ENCODE results near the gene EFNA4. TPM values are rescaled to one million over a fixed set of nuclear protein-coding genes. Genes with fewer than 3 reads are reported as not detected.

The EFNA4 gene
- total and polyA plus RNA-seq, 2 of the 4 experiments (the other 2 are of a cell fraction): 3.8 to 11.8 TPM

DNA sequence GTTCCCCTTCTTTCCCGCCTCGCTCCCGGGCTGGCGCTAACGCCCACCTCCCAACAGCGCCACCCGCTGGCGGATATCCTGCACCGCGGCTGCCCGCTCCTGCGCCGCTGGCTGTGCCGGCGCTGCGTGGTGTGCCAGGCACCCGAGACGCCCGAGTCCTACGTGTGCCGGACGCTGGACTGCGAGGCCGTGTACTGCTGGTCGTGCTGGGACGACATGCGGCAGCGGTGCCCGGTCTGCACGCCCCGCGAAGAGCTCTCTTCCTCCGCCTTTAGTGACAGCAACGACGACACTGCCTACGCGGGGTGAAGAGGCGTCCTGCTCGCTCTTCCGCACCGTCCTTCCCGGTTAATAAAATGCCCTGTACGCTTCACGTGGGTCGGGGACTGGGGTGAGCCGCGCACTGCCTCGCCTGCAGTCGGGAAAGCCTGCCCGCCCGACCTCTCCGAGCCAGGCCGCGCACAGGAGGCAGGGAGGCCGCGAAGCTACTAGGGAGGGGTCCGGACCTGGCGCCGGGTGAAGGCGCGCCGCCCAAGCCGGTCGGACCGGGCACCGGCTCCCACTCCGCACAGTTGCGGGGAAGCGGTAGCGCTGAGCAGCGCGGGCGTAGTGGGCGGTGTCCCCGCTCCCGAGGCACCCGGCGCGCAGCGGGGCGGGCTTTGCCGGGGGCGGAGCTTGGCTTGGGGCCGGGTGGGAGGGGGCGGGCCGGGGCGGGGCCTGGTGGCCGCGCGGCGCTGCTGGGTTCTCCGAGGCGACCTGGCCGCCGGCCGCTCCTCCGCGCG lies 12.8 kb upstream of the EFNA4 start, which contains the start of gene ADAM15:
Gene ADAM15, plus strand, starts transcription at position 757 of the 782 bp plus-strand sequence. CDS start 71 bp downstream, outside the sequence.
- DNase-seq (peak; percentile 53), ATAC-seq (ENCODE audit: low read depth) (peak; percentile 85)
- Histone ChIP-seq H4K20me1 (ENCODE audit: insufficient read depth, low read length) (no peaks in the 10 kb centered on the region; the same call in 1 of the 2 replicates), H4K5ac (ENCODE audit: low read depth, low read length) (no peak within 1 kb of the TSS; the same call in 1 of the 2 replicates), H2BK5ac (ENCODE audit: low read depth, low read length, poor library complexity, severe bottlenecking) (peak within 1 kb of the TSS; percentile 43), H2BK20ac (ENCODE audit: low read depth, low read length) (no peak within 1 kb of the TSS), H3K9me1 (ENCODE audit: insufficient read depth, low read length) (peaks cover 5% of the 10 kb centered on the region; the same call in 1 of the 2 replicates), H2AK9ac (replicated peaks; ENCODE audit: low read depth, low read length, poor library complexity) (peak within 1 kb of the TSS; percentile 96), H3K4me1 (ENCODE audit: control insufficient read depth, insufficient read depth, low read length) (peaks cover 8% of the 10 kb centered on the region), H3K36me3 (ENCODE audit: control insufficient read depth, insufficient read depth, low read length) (peaks cover 2% of the 10 kb centered on the region; the same call in 1 of the 2 replicates), H3K79me1 (ENCODE audit: low read depth in 1 of 2, low read length in 2 of 2) (peaks cover 0 to 15% of the 10 kb centered on the region in 2 experiments; a peak in 2 of 4 replicates), H3K56ac (ENCODE audit: extremely low read depth, insufficient read depth, low read length) (peak within 1 kb of the TSS; percentile 35; the same call in 1 of the 2 replicates), H3K27me3 (ENCODE audit: control insufficient read depth, insufficient read depth, low read length) (no peaks in the 10 kb centered on the region), H3K4ac (ENCODE audit: low read depth, low read length) (peak within 1 kb of the TSS; percentile 55), H3K14ac (replicated peaks; ENCODE audit: low read depth, low read length) (peak within 1 kb of the TSS; percentile 69; the same call in 1 of the 2 replicates), H4K8ac (ENCODE audit: low read depth in 2 of 2, low read length in 2 of 2) (peak within 1 kb of the TSS; percentile 55 to 80; a peak in 3 of 4 replicates), H4K91ac (ENCODE audit: insufficient read depth, low read depth, low read length) (peak within 1 kb of the TSS; percentile 60), H3K27ac (ENCODE audit: insufficient read depth, low read length) (peak within 1 kb of the TSS; percentile 43; the same call in 1 of the 2 replicates), H3K23ac (ENCODE audit: low read depth, low read length) (peak within 1 kb of the TSS; percentile 76), H2AK5ac (ENCODE audit: low read depth, low read length) (peak within 1 kb of the TSS; percentile 33), H3K9ac (ENCODE audit: low read depth, low read length) (peak within 1 kb of the TSS; percentile 62), H3K4me3 (ENCODE audit: insufficient read depth, low read depth, low read length) (peak within 1 kb of the TSS; percentile 75), H3K9me3 (ENCODE audit: control insufficient read depth, insufficient read depth, low read length) (no peaks in the 10 kb centered on the region), H3K4me2 (ENCODE audit: low read depth, low read length) (peak within 1 kb of the TSS; percentile 93), H2BK120ac (ENCODE audit: low read depth, low read length) (peak within 1 kb of the TSS; percentile 20; the same call in 1 of the 2 replicates), H3K18ac (ENCODE audit: low read depth, low read length) (0 out of 2 replicates have a peak within 1 kb of the TSS, but pooled peaks have one; percentile 6), H2BK15ac (ENCODE audit: low read depth, low read length) (peak within 1 kb of the TSS; percentile 20; the same call in 1 of the 3 replicates), H2AFZ (replicated peaks; ENCODE audit: low read length, poor library complexity) (peak within 1 kb of the TSS; percentile 99)
- dilution Hi-C loops (cut with HindIII; ENCODE audit: low sequenced_read_pairs, unreplicated experiment) (no loop called here), intact Hi-C loops (cut with micrococcal nuclease) (loop anchor here (5.0 kb wide), 1 partner anchor 48 kb away; the partner anchor contains the start of gene ZBTB7B), in situ Hi-C loops (cut with MboI; ENCODE audit: low sequenced_read_pairs) (loop anchor here (10.0 kb wide), 1 partner anchor 96 kb away; the partner anchor contains the start of gene PBXIP1)
- no TSS peak for BruUV-seq (replicated peaks)
- 2% methylated on average over 44 of the region's 99 CpGs; no CpG with 5 or more reads in 1 of the 2 experiments for WGBS, 2 experiments (ENCODE audit: extremely low coverage in 2 of 2, insufficient read length in 1 of 2)
- ChIA-PET POLR2A (ENCODE audit: unreplicated experiment) (interaction anchor here (0.6 kb wide), 4 partner anchors 41 to 727 kb away, joined by 3 to 7 read pairs (median 3); partner anchors contain the start of gene SHC1), CTCF (interaction anchor here (1.0 to 1.3 kb wide), 4 partner anchors 10 to 34 kb away, joined by 3 to 7 read pairs (median 3); no protein-coding TSS in a partner anchor)
- TF ChIP-seq, protein P1, sequence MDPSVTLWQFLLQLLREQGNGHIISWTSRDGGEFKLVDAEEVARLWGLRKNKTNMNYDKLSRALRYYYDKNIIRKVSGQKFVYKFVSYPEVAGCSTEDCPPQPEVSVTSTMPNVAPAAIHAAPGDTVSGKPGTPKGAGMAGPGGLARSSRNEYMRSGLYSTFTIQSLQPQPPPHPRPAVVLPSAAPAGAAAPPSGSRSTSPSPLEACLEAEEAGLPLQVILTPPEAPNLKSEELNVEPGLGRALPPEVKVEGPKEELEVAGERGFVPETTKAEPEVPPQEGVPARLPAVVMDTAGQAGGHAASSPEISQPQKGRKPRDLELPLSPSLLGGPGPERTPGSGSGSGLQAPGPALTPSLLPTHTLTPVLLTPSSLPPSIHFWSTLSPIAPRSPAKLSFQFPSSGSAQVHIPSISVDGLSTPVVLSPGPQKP (IDR thresholded peaks at IDR 0.05; ENCODE audit: borderline replicate concordance, low read depth, low read length): no peak
- TF ChIP-seq SMC3 (IDR thresholded peaks at IDR 0.05; ENCODE audit: low read depth, low read length): peak; percentile 60
- no peak for TF ChIP-seq CHD1 (IDR thresholded peaks at IDR 0.05; ENCODE audit: low read depth, low read length)
- no peak for TF ChIP-seq POLR2A (IDR thresholded peaks at IDR 0.05; ENCODE audit: low read depth, low read length)
- TF ChIP-seq, protein P2, sequence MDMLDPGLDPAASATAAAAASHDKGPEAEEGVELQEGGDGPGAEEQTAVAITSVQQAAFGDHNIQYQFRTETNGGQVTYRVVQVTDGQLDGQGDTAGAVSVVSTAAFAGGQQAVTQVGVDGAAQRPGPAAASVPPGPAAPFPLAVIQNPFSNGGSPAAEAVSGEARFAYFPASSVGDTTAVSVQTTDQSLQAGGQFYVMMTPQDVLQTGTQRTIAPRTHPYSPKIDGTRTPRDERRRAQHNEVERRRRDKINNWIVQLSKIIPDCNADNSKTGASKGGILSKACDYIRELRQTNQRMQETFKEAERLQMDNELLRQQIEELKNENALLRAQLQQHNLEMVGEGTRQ (IDR thresholded peaks at IDR 0.05; ENCODE audit: low read depth, low read length): no peak
- peak; percentile 34; the same call in 1 of the 2 replicates for TF ChIP-seq MXI1 (IDR thresholded peaks at IDR 0.05; ENCODE audit: borderline replicate concordance, low read depth, low read length)
- no peak for TF ChIP-seq RCOR1 (IDR thresholded peaks at IDR 0.05; ENCODE audit: insufficient replicate concordance, low read length)
- TF ChIP-seq RAD21 (IDR thresholded peaks at IDR 0.05; ENCODE audit: low read length): peak; percentile 53
- TF ChIP-seq CEBPB (IDR thresholded peaks at IDR 0.05; ENCODE audit: low read depth, low read length): no peak
- TF ChIP-seq MAZ (IDR thresholded peaks at IDR 0.05; ENCODE audit: borderline replicate concordance, low read depth, low read length): peak; percentile 29; the same call in 1 of the 2 replicates
- TF ChIP-seq, protein P3, sequence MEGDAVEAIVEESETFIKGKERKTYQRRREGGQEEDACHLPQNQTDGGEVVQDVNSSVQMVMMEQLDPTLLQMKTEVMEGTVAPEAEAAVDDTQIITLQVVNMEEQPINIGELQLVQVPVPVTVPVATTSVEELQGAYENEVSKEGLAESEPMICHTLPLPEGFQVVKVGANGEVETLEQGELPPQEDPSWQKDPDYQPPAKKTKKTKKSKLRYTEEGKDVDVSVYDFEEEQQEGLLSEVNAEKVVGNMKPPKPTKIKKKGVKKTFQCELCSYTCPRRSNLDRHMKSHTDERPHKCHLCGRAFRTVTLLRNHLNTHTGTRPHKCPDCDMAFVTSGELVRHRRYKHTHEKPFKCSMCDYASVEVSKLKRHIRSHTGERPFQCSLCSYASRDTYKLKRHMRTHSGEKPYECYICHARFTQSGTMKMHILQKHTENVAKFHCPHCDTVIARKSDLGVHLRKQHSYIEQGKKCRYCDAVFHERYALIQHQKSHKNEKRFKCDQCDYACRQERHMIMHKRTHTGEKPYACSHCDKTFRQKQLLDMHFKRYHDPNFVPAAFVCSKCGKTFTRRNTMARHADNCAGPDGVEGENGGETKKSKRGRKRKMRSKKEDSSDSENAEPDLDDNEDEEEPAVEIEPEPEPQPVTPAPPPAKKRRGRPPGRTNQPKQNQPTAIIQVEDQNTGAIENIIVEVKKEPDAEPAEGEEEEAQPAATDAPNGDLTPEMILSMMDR (conservative IDR thresholded peaks at IDR 0.05; ENCODE audit: low read depth, low read length): peak; percentile 85
- TF ChIP-seq RFX5 (IDR thresholded peaks at IDR 0.05; ENCODE audit: low read depth, low read length): no peak
